Fibroblast of pulmonary artery (primary cell): ENCODE results near the gene ENOSF1.
A peak's percentile ranks its signal among the peaks of the same experiment; 100 is the strongest.

Experiments
- DNase-seq: peaks from one replicate; pipeline ENCODE4 v3.0.0-alpha.2; 2010; ENCODE audit warnings: low read depth
- H3K4me3 ChIP-seq: replicated peaks from 2 replicates; pipeline ENCODE4 v1.5.1; 2011; ENCODE audit warnings: low read depth, mild to moderate bottlenecking, control low read depth, low read length, moderate library complexity
- CTCF ChIP-seq: IDR thresholded peaks from 2 replicates; pipeline ENCODE4 v1.5.1; 2011; ENCODE audit warnings: mild to moderate bottlenecking, control low read depth, low read length, inconsistent platforms; ENCODE audit errors: missing control alignments

Gene ENOSF1

GRCh38 chr18:650428-650858, 62.0 kb downstream of the ENOSF1 start:
- no peak for DNase-seq
- TF ChIP-seq CTCF: no peak
- no peak overlapping the region for H3K4me3 ChIP-seq

GRCh38 chr18:649341-649740, 63.1 kb downstream of the ENOSF1 start:
- no peak for DNase-seq
- H3K4me3 ChIP-seq: no peak overlapping the region
- no peak for TF ChIP-seq CTCF

- TF ChIP-seq CTCF: no peak
- no peak overlapping the region for H3K4me3 ChIP-seq
- no peak for DNase-seq
Observed at GRCh38 chr18:647304-647703, 65.1 kb downstream of the ENOSF1 start.

GRCh38 chr18:644395-645004, 67.9 kb downstream of the ENOSF1 start:
- H3K4me3 ChIP-seq: no peak overlapping the region
- peak; percentile 3 for TF ChIP-seq CTCF
- DNase-seq: no peak

GRCh38 chr18:641224-641623, 71.2 kb downstream of the ENOSF1 start:
- no peak overlapping the region for H3K4me3 ChIP-seq
- DNase-seq: no peak
- TF ChIP-seq CTCF: no peak

GRCh38 chr18:635171-635570, 77.3 kb downstream of the ENOSF1 start:
- H3K4me3 ChIP-seq: no peak overlapping the region
- DNase-seq: no peak
- no peak for TF ChIP-seq CTCF

GRCh38 chr18:634551-635045, 77.8 kb downstream of the ENOSF1 start:
- H3K4me3 ChIP-seq: no peak overlapping the region
- DNase-seq: no peak
- no peak for TF ChIP-seq CTCF
